LoVo (cell line): ENCODE results near the gene WFIKKN2.
"Not testable (repeated sequence)": the region's sequence is repeated elsewhere in the genome, so short reads cannot be mapped to it uniquely, and the experiment has no call there.

Source experiments
- DNase-seq: peaks from one replicate; pipeline ENCODE4 v3.0.0-alpha.2; 2016; ENCODE audit warnings: low spot score

The WFIKKN2 gene

DNA sequence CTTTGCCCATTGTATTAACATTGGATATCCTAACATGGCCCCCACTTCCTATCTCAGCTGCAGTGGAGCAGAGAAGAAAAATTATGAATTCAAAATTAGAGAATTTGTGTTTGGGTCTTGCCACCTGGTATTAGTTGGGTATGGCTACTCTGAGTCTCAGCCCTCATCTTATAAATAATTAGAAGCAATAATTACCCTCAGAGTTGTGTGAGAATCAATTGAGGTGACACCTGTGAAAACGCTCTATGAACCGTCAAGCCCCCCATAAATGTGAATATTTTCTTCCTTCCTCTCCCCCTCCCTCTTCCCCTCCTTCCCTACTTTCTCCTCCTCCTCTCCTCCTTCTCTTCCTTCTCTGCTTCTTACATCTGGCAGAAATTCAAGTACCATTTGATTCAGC, 39.7 kb downstream of the WFIKKN2 start:
- DNase-seq: no peak

DNA sequence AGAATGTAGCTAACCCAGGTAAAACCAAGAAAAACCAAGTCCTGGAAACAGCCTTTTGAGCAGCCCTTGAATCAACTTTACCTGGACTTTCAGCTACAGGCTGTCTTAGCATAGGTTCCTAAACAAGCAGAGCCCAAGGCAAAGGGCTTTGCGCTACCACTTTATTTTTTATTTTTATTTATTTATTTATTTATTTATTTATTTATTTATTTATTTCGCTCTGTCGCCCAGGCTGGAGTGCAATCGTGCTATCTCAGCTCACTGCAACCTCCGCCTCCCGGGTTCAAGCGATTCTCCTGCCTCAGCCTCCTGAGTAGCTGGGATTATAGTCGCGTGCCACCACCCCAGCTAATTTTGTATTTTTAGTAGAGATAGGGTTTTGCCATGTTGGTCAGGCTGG, 41.7 kb downstream of the WFIKKN2 start:
- not testable (repeated sequence) for DNase-seq

DNA sequence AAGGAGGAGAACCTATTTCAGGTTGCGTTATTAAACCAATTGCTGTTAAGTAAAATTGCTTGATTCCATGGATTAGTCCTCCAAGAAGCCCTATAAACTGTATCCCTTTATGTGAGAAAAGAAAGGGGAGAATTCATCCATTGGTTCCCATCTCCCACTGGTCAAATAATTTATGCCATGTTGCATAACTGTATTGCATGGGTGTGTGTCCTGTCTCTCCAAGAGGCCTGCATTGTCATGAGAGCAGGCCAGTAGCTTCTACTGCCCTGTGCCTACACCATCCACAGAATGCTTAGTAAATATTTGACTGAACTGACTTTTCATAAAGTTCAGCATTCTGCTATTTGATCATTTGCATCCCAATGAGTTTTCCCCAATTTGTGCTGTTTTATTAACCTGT, 42.5 kb downstream of the WFIKKN2 start:
- no peak for DNase-seq

DNA sequence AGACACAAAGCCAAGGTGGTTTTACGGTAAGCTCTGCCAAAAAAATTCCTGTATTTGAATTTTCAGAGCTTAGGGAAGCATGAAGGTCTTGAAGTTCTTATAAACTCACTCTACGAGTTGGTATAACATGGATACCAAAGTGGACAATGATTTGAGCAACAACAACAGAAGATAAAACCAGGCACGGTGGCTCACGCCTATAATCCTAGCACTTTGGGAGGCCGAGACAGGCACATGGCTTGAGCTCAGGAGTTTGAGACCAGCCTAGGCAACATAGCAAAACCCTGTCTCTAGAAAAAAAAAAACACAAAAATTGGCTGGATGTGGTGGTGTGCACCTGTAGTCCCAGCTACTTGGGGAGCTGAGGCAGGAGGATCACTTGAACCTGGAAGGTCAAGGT, 43.7 kb downstream of the WFIKKN2 start:
- no peak for DNase-seq

DNA sequence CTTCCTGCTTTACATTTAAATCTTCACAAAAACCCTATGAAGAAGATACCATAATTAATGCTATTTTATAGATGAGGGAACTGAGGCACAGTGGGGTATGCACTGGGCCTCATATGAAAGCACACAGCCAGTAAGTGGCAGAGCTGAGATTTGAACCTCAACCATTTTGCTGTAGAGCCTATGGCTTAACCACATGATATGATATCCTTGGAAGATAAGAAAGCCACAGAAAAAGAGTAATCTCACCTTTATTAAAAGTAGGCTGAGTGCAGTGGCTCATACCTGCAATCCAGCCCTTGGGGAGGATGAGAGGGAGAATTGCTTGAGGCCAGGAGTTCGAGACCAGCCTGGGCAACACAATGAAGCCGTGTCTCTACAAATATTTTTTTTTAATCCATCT, 45.8 kb downstream of the WFIKKN2 start:
- no peak for DNase-seq

DNA sequence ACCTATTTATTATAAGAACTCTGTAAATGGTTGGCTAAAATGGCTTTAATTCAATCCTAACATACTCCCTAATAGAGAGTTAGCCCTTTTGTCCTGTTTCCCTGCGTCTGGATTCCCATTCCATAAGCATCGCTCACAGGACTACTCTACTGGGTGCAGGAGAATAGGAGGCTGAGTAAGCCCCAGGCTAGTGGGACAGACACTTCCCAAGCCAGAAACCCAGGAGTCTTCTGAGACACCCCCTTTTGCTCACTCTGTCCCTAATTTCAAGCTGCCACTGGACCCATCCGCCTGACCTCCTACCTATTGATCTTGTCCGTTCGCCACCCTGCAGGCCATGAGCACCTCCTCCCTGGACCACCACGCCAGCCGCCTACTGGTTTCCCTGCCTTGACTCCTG, 47.5 kb downstream of the WFIKKN2 start:
- no peak for DNase-seq

DNA sequence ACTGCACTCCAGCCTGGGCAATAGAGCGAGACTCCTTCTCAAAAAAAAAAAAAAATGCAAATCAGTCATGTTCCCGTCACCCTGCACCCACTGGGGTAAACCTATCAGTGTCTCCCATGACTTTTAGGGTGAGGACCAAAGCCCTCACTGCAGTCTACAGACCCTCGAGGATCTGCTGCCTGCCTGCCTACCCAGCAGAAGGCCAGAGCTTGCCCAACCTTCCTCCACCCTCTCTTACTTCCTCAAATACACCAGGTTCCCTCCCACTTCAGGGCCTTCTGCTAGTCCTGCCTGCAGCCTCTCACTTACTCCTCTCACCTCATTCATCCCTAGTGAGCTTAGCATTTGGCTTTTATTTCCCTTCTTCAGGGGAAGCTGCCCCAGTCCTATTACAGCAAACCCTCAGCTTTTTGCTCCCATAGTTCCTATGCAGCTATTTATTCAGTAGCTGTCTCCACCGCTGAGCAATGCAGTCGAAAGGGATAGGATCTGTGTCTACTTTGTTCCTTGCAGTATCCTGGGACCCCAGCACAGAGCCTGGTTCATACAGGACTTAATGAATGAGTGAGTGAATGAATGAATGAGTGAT, 48.6 kb downstream of the WFIKKN2 start:
- DNase-seq: no peak

DNA sequence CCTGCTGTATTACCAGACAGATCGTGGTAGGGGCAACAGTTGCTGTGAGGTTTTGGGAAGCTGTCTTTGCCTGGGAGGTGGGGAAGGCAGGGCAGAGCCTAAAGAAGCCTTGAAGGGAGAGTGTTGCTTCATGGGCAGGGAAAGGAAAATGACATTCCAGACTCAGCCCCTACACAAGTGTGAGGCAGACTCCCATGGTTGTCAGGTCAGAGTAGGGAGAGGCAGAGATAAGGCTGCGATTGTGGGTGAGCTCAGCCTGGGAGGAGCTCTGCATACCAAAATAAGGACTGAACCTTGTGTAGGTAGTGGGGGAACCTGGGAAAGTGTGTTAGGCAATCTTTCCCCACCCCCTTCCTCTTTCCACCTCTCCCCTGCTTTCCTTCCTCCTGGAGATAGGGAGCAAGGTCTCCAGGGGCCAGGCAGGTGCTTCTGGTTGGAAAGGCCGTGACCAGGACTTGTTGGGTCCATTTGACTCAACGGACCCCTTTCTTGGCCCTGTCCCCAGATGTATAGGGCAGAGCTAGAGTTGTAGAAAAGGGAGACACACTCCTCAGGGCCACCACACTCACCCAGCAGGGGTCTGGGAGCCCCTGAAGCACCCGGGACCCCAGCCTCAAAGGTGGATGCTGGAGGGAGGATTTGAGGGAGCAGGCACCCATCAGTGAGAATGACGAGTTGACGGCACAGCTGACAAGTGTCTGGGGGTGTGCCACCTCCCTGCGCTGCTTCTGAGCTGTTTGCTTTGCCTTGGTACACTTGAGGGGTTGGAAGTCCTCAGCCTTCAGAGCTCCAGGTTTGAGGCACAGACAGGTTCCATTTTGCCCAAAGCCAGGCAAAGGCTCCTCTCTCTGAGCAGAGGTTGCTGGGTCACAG, 49.3 kb downstream of the WFIKKN2 start:
- peak; percentile 69 for DNase-seq

DNA sequence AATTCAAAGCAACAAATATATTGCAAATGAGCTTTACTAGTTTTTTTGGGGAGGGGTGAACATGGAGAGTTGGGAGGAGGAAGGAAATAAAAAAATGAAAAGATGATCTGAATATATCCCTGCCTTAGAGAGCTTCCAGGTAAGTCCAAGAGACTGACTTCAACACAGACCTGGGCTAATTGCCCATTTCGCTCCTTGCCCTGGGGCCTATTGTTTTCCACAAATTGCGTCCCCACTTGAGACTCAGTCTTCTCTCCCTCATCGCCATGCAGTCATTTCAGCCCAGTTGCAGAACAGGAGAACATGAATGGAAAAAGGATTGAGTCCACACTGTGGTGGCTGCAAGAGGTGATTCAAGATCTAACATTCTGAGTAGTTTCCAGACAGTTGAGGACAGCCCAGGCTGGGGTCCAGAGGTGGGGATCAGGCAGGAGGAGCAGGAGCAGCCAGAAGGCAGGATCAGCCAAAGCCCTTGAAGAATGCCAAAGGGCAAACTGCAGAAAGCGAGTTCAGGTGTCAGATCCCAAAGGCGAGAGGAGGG, 52.4 kb downstream of the WFIKKN2 start:
- no peak for DNase-seq

DNA sequence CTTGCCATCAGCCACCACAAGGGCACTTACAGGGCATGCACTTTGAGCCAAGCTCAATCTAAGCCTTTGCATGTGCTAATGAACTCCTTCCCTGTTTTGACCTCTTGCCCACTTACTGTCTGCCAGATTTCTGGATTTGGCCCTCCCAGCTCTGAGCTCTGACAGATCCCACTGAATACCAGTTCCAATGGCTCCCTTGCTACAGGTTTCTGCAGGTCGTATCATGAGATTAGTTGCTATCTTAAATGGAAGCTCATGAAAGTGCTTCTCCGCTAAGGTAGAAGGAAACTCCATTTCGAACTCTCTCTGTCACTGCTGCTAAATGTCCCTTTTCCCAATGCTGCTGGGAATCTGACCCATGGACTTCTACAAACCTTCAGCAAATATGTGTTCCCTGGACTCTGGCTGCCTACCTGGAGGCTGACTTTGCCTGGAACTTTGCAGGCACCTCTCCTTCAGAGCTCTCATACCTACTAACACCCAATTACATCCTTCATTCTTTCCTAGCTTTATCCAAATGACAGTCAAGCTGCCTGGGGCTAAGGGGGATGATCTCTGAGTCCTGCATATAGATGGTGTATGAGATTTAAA, 54.2 kb downstream of the WFIKKN2 start:
- no peak for DNase-seq

DNA sequence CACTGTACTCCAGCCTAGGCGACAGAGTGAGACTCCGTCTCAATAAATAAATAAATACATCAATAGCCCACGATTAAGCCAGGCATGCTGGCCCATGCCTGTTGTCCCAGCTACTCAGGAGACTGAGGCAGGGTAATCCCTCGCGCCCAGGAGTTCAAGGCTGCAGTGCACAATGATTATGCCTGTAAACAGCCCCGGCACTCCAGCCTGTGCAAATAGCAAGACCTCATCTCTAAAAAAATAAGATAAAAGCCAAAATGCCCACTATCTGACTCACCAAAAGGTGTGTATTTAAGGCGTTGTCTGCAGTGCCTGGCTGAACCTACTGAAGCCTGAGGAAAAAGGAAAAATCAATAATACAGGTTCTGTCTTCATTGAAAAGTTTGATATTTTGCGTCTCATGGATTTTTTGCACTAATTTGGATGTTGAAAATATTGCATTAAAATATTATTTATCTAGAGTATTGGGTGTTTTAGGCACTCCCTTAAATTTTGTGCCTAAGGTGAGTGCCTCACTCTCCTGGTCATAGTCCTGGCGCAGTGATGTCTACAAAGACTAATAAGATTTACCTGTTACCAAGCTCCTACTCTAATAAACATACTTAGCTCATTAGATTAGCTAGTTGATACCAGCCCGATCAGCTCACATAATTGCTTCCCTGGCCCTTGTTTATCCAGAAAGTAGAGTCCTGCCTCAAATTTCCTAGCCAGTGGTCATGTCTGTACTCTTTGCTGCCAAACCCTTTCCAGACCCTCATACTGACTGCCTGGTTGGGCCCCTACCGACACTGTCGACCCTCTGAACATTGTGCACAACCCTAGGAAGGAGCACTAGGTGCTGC, 55.5 kb downstream of the WFIKKN2 start:
- peak; percentile 74 for DNase-seq

DNA sequence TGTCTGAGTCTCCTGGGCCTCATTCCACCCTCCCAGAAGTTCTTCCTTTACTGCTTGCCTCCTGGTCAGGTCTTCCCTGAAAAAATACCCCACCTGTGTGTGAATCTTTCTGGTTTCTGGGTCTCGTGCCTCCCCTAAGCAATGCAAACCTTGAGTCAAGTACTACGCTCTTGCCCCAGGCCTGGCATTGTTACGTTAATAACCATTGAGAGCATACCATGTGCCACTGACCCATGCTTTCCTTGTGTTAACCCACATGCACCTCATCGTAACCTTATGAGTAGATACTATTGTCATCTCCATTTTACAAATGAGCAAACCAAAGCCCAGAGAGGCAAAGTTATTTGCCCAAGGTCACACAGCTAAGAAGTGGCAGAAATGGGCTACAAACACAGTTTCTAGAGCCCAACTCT, 56.2 kb downstream of the WFIKKN2 start:
- DNase-seq: no peak
